Tibial nerve (tissue), 4 donors: ENCODE measurements around the gene MT2A.

ENCODE experiments used
- EP300 ChIP-seq, 2 donors: sonication (generic); formaldehyde crosslinking; IDR thresholded peaks; one replicate each; pipeline ENCODE4 v1.6.1; 2017; ENCODE audit warnings: antibody characterized with exemption in 2 of 2, mild to moderate bottlenecking in 1 of 2
- POLR2A ChIP-seq, 2 donors: fragments of 450-650 bp; IDR thresholded peaks; one replicate each; pipeline ENCODE4 v1.6.1; 2017; ENCODE audit warnings: antibody characterized with exemption in 2 of 2, mild to moderate bottlenecking in 2 of 2, moderate library complexity in 2 of 2
- TF ChIP-seq, protein P1 (sequence below), 5 experiments: fragments of 200-600 bp in 3 of 5; fragments of 450-650 bp in 2 of 5; sonication (generic) in 3 of 5; IDR thresholded peaks; one replicate each; pipeline ENCODE4 v1.5.1; 2016 to 2019; ENCODE audit warnings: antibody characterized with exemption in 5 of 5, mild to moderate bottlenecking in 3 of 5, moderate library complexity in 2 of 5

DNA sequence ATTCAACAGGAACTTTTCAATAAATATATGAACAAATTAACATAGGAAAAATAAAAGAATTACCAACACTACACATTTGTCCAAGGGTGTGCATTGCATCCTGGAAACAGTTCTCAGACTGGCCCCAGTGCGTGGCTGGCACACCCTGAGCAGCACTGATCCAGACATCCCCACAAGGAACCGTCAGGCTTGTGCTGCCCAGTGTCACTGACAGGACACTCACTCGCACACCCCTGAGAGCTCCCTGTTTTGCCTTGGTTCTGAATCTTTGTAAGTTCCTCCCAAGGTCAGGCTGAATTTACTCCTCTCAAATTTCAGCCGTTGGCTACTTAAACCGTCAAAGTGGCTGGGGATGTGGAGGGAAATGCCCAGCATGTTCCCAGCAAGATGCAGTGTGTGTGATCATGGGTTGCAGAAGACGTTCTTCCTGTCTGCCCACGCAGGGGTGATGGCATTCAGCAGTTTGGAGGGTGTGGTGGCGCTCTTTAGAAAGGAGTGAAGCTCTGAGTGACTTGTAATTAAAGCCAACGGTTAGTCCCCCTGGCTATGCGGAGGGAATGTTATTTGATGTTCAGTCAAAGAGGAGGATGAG, 1.7 kb downstream of the MT2A start:
- TF ChIP-seq, protein P1, sequence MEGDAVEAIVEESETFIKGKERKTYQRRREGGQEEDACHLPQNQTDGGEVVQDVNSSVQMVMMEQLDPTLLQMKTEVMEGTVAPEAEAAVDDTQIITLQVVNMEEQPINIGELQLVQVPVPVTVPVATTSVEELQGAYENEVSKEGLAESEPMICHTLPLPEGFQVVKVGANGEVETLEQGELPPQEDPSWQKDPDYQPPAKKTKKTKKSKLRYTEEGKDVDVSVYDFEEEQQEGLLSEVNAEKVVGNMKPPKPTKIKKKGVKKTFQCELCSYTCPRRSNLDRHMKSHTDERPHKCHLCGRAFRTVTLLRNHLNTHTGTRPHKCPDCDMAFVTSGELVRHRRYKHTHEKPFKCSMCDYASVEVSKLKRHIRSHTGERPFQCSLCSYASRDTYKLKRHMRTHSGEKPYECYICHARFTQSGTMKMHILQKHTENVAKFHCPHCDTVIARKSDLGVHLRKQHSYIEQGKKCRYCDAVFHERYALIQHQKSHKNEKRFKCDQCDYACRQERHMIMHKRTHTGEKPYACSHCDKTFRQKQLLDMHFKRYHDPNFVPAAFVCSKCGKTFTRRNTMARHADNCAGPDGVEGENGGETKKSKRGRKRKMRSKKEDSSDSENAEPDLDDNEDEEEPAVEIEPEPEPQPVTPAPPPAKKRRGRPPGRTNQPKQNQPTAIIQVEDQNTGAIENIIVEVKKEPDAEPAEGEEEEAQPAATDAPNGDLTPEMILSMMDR (IDR thresholded peaks at IDR 0.05): no peak
- TF ChIP-seq POLR2A (IDR thresholded peaks at IDR 0.05) (peak in 1 of 2 donors; percentile 32), EP300 (IDR thresholded peaks at IDR 0.05) (peak; percentile 33 to 86)
